ENCODE results near the gene HERPUD1. TPM values are rescaled to one million over a fixed set of nuclear protein-coding genes. Genes with fewer than 3 reads are reported as not detected.
A peak's percentile ranks its signal among the peaks of the same experiment; 100 is the strongest.

The HERPUD1 gene
- total and polyA plus RNA-seq, 2 of the 13 experiments (the other 11 are each of a cell fraction or from before 2014, with no cell fraction given): 96.2 to 323 TPM

GRCh38 chr16:56931892-56932720, at the start of gene HERPUD1 (continued):
- TF ChIP-seq FOXK2 (IDR thresholded peaks at IDR 0.05): no peak
- TF ChIP-seq GMEB2 (CRISPR knock-in tag; IDR thresholded peaks at IDR 0.05; ENCODE audit: low read depth): peak; percentile 76
- no peak for TF ChIP-seq ZNF841 (CRISPR knock-in tag; IDR thresholded peaks at IDR 0.05; ENCODE audit: borderline replicate concordance)
- TF ChIP-seq ZNF274 (CRISPR knock-in tag; IDR thresholded peaks at IDR 0.05): peak; percentile 70; the same call in 1 of the 2 replicates
- peak; percentile 91 for TF ChIP-seq BHLHE40 (IDR thresholded peaks at IDR 0.05; ENCODE audit: low read length)
- TF ChIP-seq, protein P1, sequence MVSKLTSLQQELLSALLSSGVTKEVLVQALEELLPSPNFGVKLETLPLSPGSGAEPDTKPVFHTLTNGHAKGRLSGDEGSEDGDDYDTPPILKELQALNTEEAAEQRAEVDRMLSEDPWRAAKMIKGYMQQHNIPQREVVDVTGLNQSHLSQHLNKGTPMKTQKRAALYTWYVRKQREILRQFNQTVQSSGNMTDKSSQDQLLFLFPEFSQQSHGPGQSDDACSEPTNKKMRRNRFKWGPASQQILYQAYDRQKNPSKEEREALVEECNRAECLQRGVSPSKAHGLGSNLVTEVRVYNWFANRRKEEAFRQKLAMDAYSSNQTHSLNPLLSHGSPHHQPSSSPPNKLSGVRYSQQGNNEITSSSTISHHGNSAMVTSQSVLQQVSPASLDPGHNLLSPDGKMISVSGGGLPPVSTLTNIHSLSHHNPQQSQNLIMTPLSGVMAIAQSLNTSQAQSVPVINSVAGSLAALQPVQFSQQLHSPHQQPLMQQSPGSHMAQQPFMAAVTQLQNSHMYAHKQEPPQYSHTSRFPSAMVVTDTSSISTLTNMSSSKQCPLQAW (CRISPR knock-in tag; IDR thresholded peaks at IDR 0.05): peak; percentile 87
- 0 out of 2 replicates have a peak, but pooled peaks have one; percentile 81 for TF ChIP-seq ZNF746 (CRISPR knock-in tag; IDR thresholded peaks at IDR 0.05)
- TF ChIP-seq ADNP (CRISPR knock-in tag; IDR thresholded peaks at IDR 0.05): no peak
- no peak for TF ChIP-seq KAT2B (IDR thresholded peaks at IDR 0.05; ENCODE audit: borderline replicate concordance, low read depth, low read length)
- peak; percentile 100 for TF ChIP-seq POGZ (CRISPR knock-in tag; IDR thresholded peaks at IDR 0.05)
- peak; percentile 51; the same call in 1 of the 2 replicates for TF ChIP-seq KLF12 (CRISPR knock-in tag; IDR thresholded peaks at IDR 0.05; ENCODE audit: borderline replicate concordance)
- no peak for TF ChIP-seq ZKSCAN1 (IDR thresholded peaks at IDR 0.05; ENCODE audit: low read length)
- TF ChIP-seq REL (CRISPR knock-in tag; conservative IDR thresholded peaks at IDR 0.05): peak; percentile 98
- peak; percentile 96 for TF ChIP-seq ARNT2 (CRISPR knock-in tag; IDR thresholded peaks at IDR 0.05; ENCODE audit: low read depth)
- TF ChIP-seq ZNF577 (CRISPR knock-in tag; IDR thresholded peaks at IDR 0.05; ENCODE audit: borderline replicate concordance, low read depth): no peak
- no peak; the same call in 1 of the 2 replicates for TF ChIP-seq SRF (IDR thresholded peaks at IDR 0.05; ENCODE audit: low read depth, low read length)
- peak; percentile 72 for TF ChIP-seq HNRNPLL (IDR thresholded peaks at IDR 0.05; ENCODE audit: low read depth, low read length, poor library complexity, severe bottlenecking)
- TF ChIP-seq KDM5B (CRISPR knock-in tag; IDR thresholded peaks at IDR 0.05; ENCODE audit: borderline replicate concordance): peak; percentile 95
- peak; percentile 96 for TF ChIP-seq ZNF576 (CRISPR knock-in tag; IDR thresholded peaks at IDR 0.05)
- no peak for TF ChIP-seq LBX2 (CRISPR knock-in tag; IDR thresholded peaks at IDR 0.05; ENCODE audit: borderline replicate concordance)
- peak; percentile 75; the same call in 1 of the 2 replicates for TF ChIP-seq ZNF205 (CRISPR knock-in tag; IDR thresholded peaks at IDR 0.05)
- no peak; the same call in 1 of the 2 replicates for TF ChIP-seq ZNF225 (CRISPR knock-in tag; IDR thresholded peaks at IDR 0.05)
- peak; percentile 36; the same call in 1 of the 2 replicates for TF ChIP-seq NR3C1 (CRISPR knock-in tag; IDR thresholded peaks at IDR 0.05)
- TF ChIP-seq MEIS1 (CRISPR knock-in tag; IDR thresholded peaks at IDR 0.05; ENCODE audit: borderline replicate concordance): peak; percentile 97
- TF ChIP-seq NFYC (CRISPR knock-in tag; IDR thresholded peaks at IDR 0.05): peak; percentile 97
- TF ChIP-seq SMAD9 (CRISPR knock-in tag; IDR thresholded peaks at IDR 0.05): no peak; the same call in 1 of the 2 replicates
- no peak; the same call in 1 of the 2 replicates for TF ChIP-seq ZBTB42 (CRISPR knock-in tag; IDR thresholded peaks at IDR 0.05)
- TF ChIP-seq HMG20B (CRISPR knock-in tag; conservative IDR thresholded peaks at IDR 0.05): peak; percentile 80
